ENCODE data around the gene CCDC146. TPM values are rescaled to one million over a fixed set of nuclear protein-coding genes. Genes with fewer than 3 reads are reported as not detected.
"Not testable (repeated sequence)": the region's sequence is repeated elsewhere in the genome, so short reads cannot be mapped to it uniquely, and the experiment has no call there.

The CCDC146 gene
- total RNA-seq, 2 donors from 2014 or later = 8.5 to 14.7 TPM

DNA sequence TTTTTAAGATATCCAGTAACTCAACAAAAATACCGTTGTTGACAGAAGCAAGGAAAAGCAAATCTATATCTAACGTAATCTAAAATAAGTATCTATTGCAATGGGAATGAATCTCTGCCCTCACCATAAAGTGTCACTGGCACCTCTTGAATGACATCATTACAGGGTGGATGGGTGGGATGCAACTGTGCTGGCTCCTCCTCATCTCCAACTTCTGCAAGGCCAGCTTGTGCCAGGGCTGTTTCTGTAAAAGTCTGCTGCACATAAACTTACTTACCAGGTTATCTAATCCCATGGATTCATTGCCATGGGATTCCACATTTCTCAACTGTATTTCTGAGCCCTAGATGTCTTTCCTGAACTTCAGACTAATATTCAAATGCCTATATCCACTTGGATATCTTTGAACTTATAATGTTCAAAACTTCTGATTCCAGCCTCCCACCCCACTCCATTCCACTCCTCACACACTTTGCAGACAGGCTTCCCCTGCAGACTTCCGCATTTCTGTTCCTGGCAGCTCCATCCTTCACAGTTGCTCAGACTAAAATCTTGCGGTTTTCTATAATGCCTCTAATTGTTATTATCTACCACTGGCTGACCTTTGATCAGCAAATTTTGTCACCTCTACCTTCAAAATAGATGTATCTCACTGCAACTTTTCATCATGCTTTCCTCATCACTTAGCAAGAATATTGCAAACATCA is 66.5 kb downstream of the CCDC146 start:
- H3K27ac Mint-ChIP-seq = no peak overlapping the region

DNA sequence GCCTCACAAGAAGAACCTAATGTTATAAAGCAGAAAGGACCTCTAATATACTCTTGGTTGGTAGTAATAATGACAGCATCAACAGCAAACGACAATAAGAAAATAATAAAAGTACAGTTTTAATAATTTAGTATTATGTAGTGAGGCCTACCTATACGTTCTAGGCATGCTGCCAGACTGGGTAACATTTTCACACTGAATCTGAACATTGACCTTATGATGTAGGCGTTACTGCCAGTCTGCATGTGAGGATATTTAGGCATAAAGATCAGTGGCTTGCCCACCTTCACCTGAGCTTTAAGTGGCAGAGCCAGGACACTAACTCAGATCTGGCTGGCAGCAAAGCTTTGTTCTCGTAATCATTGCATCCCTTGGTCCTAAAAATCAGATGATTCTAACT is 74.7 kb downstream of the CCDC146 start:
- Mint-ChIP-seq H3K4me1 (peaks cover 28% of the 10 kb centered on the region), H3K4me3 (no peak overlapping the region)

More for the DNA sequence above, 66.5 kb downstream of the CCDC146 start:
- H3K4me3 Mint-ChIP-seq = no peak overlapping the region
- H3K27me3 Mint-ChIP-seq = no peaks in the 10 kb centered on the region
- ATAC-seq = no peak
- DNase-seq = no peak
- no peaks in the 10 kb centered on the region for H3K36me3 Mint-ChIP-seq (ENCODE audit: low read depth)
- H3K4me1 Mint-ChIP-seq = peaks cover 9% of the 10 kb centered on the region
- H3K9me3 ChIP-seq (ENCODE audit: control insufficient read depth, low read length, poor library complexity, severe bottlenecking) = no peaks in the 10 kb centered on the region

DNA sequence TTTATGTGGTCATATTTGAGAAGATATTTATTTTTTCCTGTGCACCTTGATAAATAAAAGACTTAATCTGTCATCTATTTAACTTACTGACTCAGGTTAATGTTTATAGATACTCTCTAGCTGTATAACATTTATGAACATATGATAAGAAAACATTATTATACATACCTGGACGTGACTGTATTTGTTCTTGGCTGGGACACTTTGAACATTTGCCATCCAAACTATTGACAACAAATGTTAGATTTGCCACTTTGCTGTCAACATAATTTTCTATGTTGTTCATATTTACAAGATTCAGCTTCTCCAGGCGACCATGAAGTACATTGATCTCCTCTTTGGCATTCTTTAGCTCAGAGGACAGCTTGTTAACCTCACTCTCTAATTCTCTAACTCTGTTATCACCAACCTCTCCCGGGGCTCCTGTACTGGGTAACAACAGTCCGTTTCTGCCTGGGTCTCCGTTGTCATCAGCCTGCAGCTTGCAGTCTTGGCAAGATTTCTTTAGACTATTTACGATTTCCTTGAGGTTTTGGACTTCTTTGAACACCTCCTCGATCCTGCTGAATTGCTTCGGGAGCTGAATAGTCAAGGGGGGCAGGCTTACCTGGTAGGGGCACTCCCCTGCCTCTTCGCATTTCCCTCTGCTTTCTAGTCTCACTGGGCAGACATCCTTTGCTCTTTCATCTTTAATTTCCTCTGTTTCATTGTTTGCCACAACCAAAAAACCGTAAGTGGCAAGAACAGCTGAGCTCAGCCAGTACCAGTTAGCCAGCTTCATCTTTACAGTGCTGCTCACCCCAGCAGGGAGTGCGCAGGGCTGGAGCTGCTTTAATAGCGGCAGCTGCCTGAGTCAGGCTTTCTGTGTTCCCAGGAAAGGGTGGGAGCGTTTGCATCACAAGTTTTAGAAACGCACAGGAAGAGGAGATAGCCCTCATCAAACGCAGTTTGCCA is 76.9 kb downstream of the CCDC146 start, which contains the start of gene FGL2:
Gene FGL2, minus strand, starts transcription at position 807 of the 954 bp plus-strand sequence. Its CDS starts 26 bp downstream, at position 781.
- DNase-seq = peak in 1 of 3 donors; percentile 9
- peak within 1 kb of the TSS; percentile 99 for H3K27ac Mint-ChIP-seq
- no peaks in the 10 kb centered on the region for H3K9me3 ChIP-seq (ENCODE audit: control insufficient read depth, low read length, poor library complexity, severe bottlenecking)
- ATAC-seq = peak; percentile 85
- H3K27me3 Mint-ChIP-seq = no peaks in the 10 kb centered on the region
- peak within 1 kb of the TSS; percentile 98 for H3K4me3 Mint-ChIP-seq
- H3K36me3 Mint-ChIP-seq (ENCODE audit: low read depth) = no peaks in the 10 kb centered on the region
- H3K4me1 Mint-ChIP-seq = peaks cover 26% of the 10 kb centered on the region

More for the DNA sequence above, 74.7 kb downstream of the CCDC146 start:
- no peaks in the 10 kb centered on the region for H3K27me3 Mint-ChIP-seq
- H3K27ac Mint-ChIP-seq = no peak overlapping the region
- no peak for ATAC-seq
- DNase-seq = no peak
- no peaks in the 10 kb centered on the region for H3K36me3 Mint-ChIP-seq (ENCODE audit: low read depth)
- no peaks in the 10 kb centered on the region for H3K9me3 ChIP-seq (ENCODE audit: control insufficient read depth, low read length, poor library complexity, severe bottlenecking)

DNA sequence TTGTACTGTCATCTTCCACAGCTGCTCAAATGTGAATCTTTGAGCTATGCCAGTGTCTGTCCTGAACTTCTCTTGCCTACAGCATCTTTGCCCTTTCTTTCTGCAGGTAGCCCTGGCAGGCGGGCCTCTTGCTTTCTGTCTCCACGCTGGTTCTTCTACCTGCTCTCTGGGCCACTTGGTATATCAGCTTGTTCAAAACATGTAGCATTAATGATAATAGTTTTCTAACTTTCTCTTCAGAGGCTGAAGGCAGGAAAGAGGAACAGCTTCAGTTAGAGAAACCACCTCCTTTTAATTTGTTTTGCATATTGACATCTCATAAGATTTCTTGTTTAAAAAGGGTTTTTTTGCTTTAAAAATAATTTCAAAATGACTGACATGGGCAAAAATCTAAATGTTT is 78.1 kb downstream of the CCDC146 start:
- DNase-seq (no peak), ATAC-seq (no peak)
- H3K27ac Mint-ChIP-seq = peak overlapping the region; percentile 99
- no peaks in the 10 kb centered on the region for H3K36me3 Mint-ChIP-seq (ENCODE audit: low read depth)
- H3K4me3 Mint-ChIP-seq = peak overlapping the region; percentile 77
- no peaks in the 10 kb centered on the region for H3K27me3 Mint-ChIP-seq
- no peaks in the 10 kb centered on the region for H3K9me3 ChIP-seq (ENCODE audit: control insufficient read depth, low read length, poor library complexity, severe bottlenecking)
- H3K4me1 Mint-ChIP-seq = peaks cover 26% of the 10 kb centered on the region

DNA sequence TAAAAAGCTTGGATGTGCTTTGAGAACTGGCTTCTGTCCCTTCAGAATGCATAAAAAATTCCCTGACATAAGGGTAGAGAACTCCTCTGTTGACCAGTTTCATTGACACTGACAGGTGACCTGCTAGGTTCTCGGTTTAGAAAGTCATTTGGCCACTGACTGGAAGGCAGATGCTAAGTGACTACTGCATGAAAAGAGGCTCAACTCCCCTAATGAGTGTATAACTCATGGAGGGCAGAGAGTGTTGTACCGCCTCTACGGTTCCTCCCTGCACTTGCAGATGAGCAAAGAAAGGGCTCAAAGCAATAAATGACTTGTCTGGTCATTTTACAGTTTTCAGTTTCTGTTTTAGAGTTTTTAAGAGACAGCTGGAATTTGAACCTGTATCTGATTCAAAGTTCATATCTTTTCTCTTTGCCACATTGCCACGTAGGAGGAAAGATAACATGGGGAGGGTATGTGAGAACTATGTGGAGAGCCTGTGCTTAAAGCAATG is 80.1 kb downstream of the CCDC146 start:
- Mint-ChIP-seq H3K4me3 (no peak overlapping the region), H3K27ac (no peak overlapping the region), H3K36me3 (ENCODE audit: low read depth) (no peaks in the 10 kb centered on the region), H3K27me3 (no peaks in the 10 kb centered on the region), H3K4me1 (peaks cover 23% of the 10 kb centered on the region)
- H3K9me3 ChIP-seq (ENCODE audit: control insufficient read depth, low read length, poor library complexity, severe bottlenecking) = no peaks in the 10 kb centered on the region
- no peak for DNase-seq
- no peak for ATAC-seq

DNA sequence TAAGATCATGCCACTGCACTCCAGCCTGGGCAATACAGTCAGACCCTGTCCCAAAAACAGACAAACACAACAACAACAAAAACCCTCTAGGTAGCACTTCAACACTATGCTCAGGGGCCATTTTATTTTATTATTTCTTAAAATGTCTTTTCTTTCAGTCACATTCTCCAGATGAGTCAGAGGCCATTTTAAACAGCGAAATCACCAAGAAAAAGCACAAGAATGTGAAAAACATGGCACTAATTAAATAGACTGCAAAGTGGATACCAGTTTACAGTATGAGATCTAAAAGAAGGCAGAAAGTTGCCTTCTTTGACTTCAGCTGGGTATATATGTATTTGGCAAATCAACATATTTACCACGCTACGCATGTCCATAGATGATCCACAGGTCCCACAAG is 83.3 kb downstream of the CCDC146 start:
- Mint-ChIP-seq H3K4me3 (no peak overlapping the region), H3K4me1 (peaks cover 9% of the 10 kb centered on the region), H3K27ac (no peak overlapping the region), H3K27me3 (no peaks in the 10 kb centered on the region), H3K36me3 (ENCODE audit: low read depth) (peaks cover 6% of the 10 kb centered on the region)
- no peak for DNase-seq
- peaks cover 4% of the 10 kb centered on the region for H3K9me3 ChIP-seq (ENCODE audit: control insufficient read depth, low read length, poor library complexity, severe bottlenecking)
- no peak for ATAC-seq

DNA sequence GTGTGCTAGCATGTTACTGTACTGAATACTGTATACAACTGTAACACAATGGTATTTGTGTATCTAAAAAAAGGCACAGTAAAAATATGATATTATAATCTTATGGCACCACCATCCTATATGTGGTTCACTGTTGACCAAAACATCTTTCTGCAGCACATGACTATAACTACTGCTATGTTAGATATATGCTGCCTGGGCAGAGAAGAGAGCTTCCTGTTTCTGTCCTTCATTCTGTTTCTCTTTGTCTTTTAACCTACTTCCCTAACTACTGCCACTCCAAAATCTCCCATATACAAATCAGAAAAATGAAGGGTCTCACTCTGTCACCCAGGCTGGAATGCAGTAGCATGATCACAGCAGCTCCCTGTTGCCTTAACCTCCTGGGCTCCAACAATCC is 86.0 kb downstream of the CCDC146 start:
- Mint-ChIP-seq H3K4me1 (no peaks in the 10 kb centered on the region), H3K4me3 (no peak overlapping the region), H3K36me3 (ENCODE audit: low read depth) (peaks cover 6% of the 10 kb centered on the region), H3K27ac (no peak overlapping the region), H3K27me3 (no peaks in the 10 kb centered on the region)
- ATAC-seq (no peak), DNase-seq (no peak)
- peaks cover 4% of the 10 kb centered on the region for H3K9me3 ChIP-seq (ENCODE audit: control insufficient read depth, low read length, poor library complexity, severe bottlenecking)

DNA sequence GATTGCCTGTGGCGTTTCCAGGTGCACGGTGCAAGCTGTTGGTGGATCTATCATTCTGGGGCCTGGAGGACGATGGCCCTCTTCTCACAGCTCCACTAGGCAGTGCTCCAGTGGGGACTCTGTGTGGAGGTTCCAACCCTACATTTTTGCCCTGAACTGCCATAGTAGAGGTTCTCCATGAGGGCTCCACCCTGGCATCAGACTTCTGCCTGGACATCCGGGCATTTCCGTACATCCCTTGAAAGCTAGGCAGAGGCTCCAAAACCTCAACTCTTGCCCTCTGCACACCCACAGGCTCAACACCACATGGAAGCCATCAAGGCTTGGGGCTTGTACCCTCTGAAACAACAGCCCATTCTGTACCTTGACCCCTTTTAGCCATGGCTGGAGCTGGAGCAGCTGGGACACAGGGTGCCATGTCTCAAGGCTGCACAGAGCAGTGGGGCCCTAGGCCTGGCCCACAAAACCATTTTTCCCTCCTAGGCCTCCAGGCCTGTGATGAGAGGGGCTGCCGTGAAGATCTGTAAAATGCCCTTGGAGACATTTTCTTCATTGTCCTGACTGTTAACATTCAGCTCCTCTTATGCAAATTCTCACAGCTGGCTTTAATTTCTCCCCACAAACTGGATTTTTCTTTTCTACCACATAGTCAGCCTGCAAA is 87.2 kb downstream of the CCDC146 start:
- ATAC-seq (no peak), DNase-seq (no peak)
- no peaks in the 10 kb centered on the region for H3K27me3 Mint-ChIP-seq
- no peak overlapping the region for H3K4me3 Mint-ChIP-seq
- no peaks in the 10 kb centered on the region for H3K4me1 Mint-ChIP-seq
- H3K27ac Mint-ChIP-seq = no peak overlapping the region
- peaks cover 8% of the 10 kb centered on the region for H3K36me3 Mint-ChIP-seq (ENCODE audit: low read depth)
- peaks cover 4% of the 10 kb centered on the region for H3K9me3 ChIP-seq (ENCODE audit: control insufficient read depth, low read length, poor library complexity, severe bottlenecking)

DNA sequence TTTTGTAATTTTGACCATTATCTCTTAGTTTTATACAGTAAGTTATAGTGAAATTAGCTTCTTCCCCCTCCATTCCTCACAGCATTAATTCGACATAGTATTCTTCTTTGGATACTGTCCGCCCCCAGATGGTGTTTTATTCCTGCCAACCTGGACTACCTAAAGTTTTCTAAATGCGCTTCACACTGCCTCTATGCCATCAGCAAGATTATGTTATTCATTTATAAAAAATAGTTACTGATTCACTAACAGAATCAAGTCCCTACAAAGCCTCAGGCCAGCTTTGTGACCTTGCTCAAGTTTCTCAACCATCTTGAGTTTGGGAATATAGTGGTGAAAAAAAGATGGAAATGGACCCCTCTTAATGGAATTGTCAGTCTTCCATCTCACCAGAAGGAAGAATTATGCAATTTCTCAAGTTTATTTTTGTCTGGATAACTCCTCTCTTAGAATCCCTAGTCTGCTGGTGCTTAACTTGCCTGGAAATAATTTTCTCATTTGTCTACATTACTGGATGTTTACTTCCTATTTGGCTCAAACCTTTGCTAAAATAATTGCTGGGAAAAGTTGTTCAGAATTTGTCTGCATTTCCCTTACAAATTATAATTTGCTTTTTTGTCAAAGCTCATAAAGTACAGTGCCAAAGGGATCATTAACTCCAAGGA is 93.9 kb downstream of the CCDC146 start:
- Mint-ChIP-seq H3K27me3 (no peaks in the 10 kb centered on the region), H3K27ac (no peak overlapping the region), H3K36me3 (ENCODE audit: low read depth) (peaks cover 5% of the 10 kb centered on the region), H3K4me1 (no peaks in the 10 kb centered on the region), H3K4me3 (no peak overlapping the region)
- ATAC-seq (no peak), DNase-seq (no peak)
- no peaks in the 10 kb centered on the region for H3K9me3 ChIP-seq (ENCODE audit: control insufficient read depth, low read length, poor library complexity, severe bottlenecking)

DNA sequence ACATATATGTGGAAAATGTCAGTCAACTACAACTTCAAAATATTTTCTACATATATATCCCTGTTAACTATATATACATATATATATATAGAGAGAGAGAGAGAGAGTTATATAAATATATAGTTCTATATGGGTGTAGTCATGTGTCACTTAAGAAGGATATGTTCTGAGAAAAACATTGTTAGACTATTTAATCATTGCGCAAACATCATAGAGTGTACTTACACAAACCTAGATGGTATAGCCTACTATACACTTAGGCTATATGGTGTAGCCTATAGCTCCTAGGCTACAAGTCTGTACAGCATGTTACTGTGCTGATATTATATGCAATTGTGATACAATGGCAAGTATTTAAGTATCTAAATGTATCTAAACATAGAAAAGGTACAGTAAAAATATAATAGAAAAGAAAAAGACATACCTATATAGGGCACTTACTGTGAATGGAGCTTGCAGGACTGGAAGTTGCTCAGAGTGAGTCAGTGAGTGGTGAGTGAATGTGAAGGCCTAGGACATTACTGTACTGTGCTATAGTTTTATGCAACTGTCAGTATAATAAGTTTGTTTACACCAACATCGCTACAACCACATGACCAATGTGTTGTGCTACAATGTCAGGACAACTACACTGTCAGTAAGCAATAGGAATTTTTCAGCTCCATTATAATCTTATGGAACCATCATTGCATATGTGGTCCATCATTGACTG is 95.2 kb downstream of the CCDC146 start:
- DNase-seq = no peak
- Mint-ChIP-seq H3K4me1 (peaks cover 7% of the 10 kb centered on the region), H3K36me3 (ENCODE audit: low read depth) (peaks cover 5% of the 10 kb centered on the region), H3K27me3 (no peaks in the 10 kb centered on the region), H3K27ac (no peak overlapping the region), H3K4me3 (no peak overlapping the region)
- no peak for ATAC-seq
- H3K9me3 ChIP-seq (ENCODE audit: control insufficient read depth, low read length, poor library complexity, severe bottlenecking) = no peaks in the 10 kb centered on the region

DNA sequence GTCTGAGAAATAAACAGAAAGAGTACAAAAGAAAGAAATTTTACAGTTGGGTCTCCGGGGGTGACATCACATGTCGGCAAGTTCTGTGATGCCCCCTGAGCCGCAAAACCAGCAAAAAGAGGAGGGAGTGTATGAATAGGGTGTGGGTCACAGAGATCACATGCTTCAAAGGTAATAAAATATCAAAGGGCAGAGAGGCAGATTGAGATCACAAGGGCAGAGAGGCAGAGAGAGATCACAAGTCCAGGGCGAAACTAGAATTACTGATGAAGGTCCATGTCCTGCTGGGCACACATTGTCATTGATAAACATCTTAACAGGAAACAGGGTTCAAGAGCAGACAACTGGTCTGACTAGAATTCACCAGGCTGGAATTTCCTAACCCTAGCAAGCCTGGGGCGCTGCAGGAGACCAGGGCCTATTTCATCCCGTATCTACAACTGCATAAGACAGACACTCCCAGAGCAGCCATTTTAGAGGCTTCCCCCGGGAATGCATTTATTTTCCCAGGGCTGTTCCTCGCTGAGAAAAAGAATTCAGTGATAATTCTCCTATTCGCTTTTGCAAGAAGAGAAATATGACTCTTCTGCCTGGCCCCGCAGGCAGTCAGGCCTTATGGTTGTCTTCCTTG is 97.4 kb downstream of the CCDC146 start:
- H3K27me3 Mint-ChIP-seq; DNase-seq; H3K4me3 Mint-ChIP-seq; H3K36me3 Mint-ChIP-seq (ENCODE audit: low read depth); H3K27ac Mint-ChIP-seq; H3K9me3 ChIP-seq (ENCODE audit: control insufficient read depth, low read length, poor library complexity, severe bottlenecking); ATAC-seq: not testable (repeated sequence)
- H3K4me1 Mint-ChIP-seq = peaks cover 13% of the 10 kb centered on the region

DNA sequence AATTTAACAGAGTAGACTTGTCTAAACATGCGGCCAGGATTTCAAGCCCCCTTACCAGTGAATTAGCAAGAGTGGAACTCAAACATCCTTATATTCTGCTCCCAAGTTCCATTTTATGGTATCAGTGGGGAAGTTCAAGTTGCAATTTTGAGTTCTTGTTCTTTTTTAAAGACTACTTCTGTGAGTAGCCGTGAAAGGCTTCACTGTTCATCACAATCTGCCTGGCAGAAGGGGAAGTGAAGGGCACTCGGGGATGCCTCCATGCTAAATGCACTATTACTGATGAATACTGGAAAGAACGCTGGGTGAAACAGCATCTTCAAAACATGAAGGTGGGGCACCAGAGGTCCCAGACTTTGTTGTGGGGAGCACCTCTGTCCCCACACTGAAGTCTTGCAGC is 99.7 kb downstream of the CCDC146 start:
- Mint-ChIP-seq H3K4me1 (peaks cover 13% of the 10 kb centered on the region), H3K36me3 (ENCODE audit: low read depth) (peaks cover 2% of the 10 kb centered on the region), H3K4me3 (no peak overlapping the region), H3K27ac (no peak overlapping the region), H3K27me3 (no peaks in the 10 kb centered on the region)
- no peak for DNase-seq
- no peak for ATAC-seq
- no peaks in the 10 kb centered on the region for H3K9me3 ChIP-seq (ENCODE audit: control insufficient read depth, low read length, poor library complexity, severe bottlenecking)
